Prostate gland (tissue), 2 donors: ENCODE measurements around the gene MAP3K7. TPM values are rescaled to one million over a fixed set of nuclear protein-coding genes. Genes with fewer than 3 reads are reported as not detected.

Experiments used
- DNase-seq: peaks from one replicate; pipeline ENCODE4 v3.0.0-alpha.2; 2019; ENCODE audit warnings: low spot score
- H3K27ac ChIP-seq, 2 donors: fragments of 200-600 bp; sonication (generic); 2 replicates each; pipeline ENCODE4 v1.5.1; 2017 to 2019
- H3K27me3 ChIP-seq: fragments of 200-600 bp; sonication (generic); replicated peaks from 2 replicates; pipeline ENCODE4 v1.5.1; 2019; ENCODE audit not compliant: insufficient read depth
- H3K36me3 ChIP-seq, 2 donors: fragments of 200-600 bp; sonication (generic); 1 replicate in 1 of 2; 2 replicates in 1 of 2; pipeline versions ENCODE4 v1.5.1 to v1.8.1; 2017 to 2019
- H3K4me1 ChIP-seq: fragments of 200-600 bp; sonication (generic); replicated peaks from 2 replicates; pipeline ENCODE4 v1.5.1; 2019
- H3K4me3 ChIP-seq, 2 donors: fragments of 200-600 bp; sonication (generic); 2 replicates each; pipeline ENCODE4 v1.5.1; 2017 to 2019
- H3K9me3 ChIP-seq: fragments of 200-600 bp; sonication (generic); 2 replicates; pipeline ENCODE4 v1.5.1; 2017
- CTCF ChIP-seq, 4 experiments: fragments of 200-600 bp in 2 of 4; fragments of 450-650 bp in 2 of 4; sonication (generic) in 2 of 4; IDR thresholded peaks; 1 replicate in 3 of 4; 2 replicates in 1 of 4; pipeline ENCODE4 v1.5.1; 2016 to 2019; ENCODE audit warnings: antibody characterized with exemption in 4 of 4, mild to moderate bottlenecking in 2 of 4, moderate library complexity in 2 of 4
- POLR2A ChIP-seq: fragments of 450-650 bp; IDR thresholded peaks from one replicate; pipeline ENCODE4 v1.6.1; 2016; ENCODE audit warnings: antibody characterized with exemption, mild to moderate bottlenecking
- POLR2AphosphoS5 ChIP-seq: sonication (generic); formaldehyde crosslinking; IDR thresholded peaks from one replicate; pipeline ENCODE4 v1.6.1; 2017; ENCODE audit warnings: antibody characterized with exemption
- WGBS: methylation state at CpG from one replicate; pipeline ENCODE4 v1.1.5; 2018; 5-methylcytosine and 5-hydroxymethylcytosine counted together
- intact Hi-C: fragments of 100-400 bp; cut with DNase I; formaldehyde crosslinking; loops from one replicate; pipeline ENCODE4 v1.14.2; 2022
- total RNA-seq, 2 donors: library from RNA; depleted of rRNA; stranded (reverse); fragments of >200 nt; gene quantifications; one replicate each; pipeline ENCODE4 v1.1.0, GENCODE V29; 2016

MAP3K7 gene
- total RNA-seq, 2 donors from 2014 or later = 22.2 to 31.0 TPM

- 96% methylated on average over 1 of the region's 1 CpG for WGBS
- TF ChIP-seq POLR2A (no peak), POLR2AphosphoS5 (no peak), CTCF (IDR thresholded peaks at IDR 0.05) (no peak)
- H3K36me3 ChIP-seq = no peaks in the 10 kb centered on the region
- H3K4me3 ChIP-seq = no peak overlapping the region
- no peaks in the 10 kb centered on the region for H3K9me3 ChIP-seq
- intact Hi-C loops = no loop called here
- no peak for DNase-seq
- H3K27me3 ChIP-seq = no peaks in the 10 kb centered on the region
- H3K27ac ChIP-seq = no peak overlapping the region
- no peaks in the 10 kb centered on the region for H3K4me1 ChIP-seq
Observed at GRCh38 chr6:90604546-90604945, 17.7 kb upstream of the MAP3K7 start.

- intact Hi-C loops = no loop called here
- Histone ChIP-seq H3K27me3 (peaks cover 2% of the 10 kb centered on the region), H3K4me1 (no peaks in the 10 kb centered on the region), H3K36me3 (no peaks in the 10 kb centered on the region), H3K27ac (no peak overlapping the region), H3K9me3 (no peaks in the 10 kb centered on the region), H3K4me3 (no peak overlapping the region)
- no peak for TF ChIP-seq POLR2AphosphoS5
- TF ChIP-seq POLR2A = no peak
- no peak for TF ChIP-seq CTCF (IDR thresholded peaks at IDR 0.05)
- no peak for DNase-seq
- WGBS = 77% methylated on average over 4 of the region's 4 CpGs
Observed at GRCh38 chr6:90599151-90599550, 12.3 kb upstream of the MAP3K7 start.

GRCh38 chr6:90598192-90598951 is 11.5 kb upstream of the MAP3K7 start:
- Histone ChIP-seq H3K9me3 (no peaks in the 10 kb centered on the region), H3K4me1 (no peaks in the 10 kb centered on the region), H3K27me3 (peaks cover 2% of the 10 kb centered on the region), H3K36me3 (no peaks in the 10 kb centered on the region), H3K4me3 (no peak overlapping the region), H3K27ac (no peak overlapping the region)
- intact Hi-C loops = no loop called here
- DNase-seq = no peak
- TF ChIP-seq CTCF (IDR thresholded peaks at IDR 0.05) = no peak
- no peak for TF ChIP-seq POLR2A
- TF ChIP-seq POLR2AphosphoS5 = no peak
- 90% methylated on average over 4 of the region's 4 CpGs for WGBS

- no peak for DNase-seq
- H3K9me3 ChIP-seq = no peaks in the 10 kb centered on the region
- H3K27me3 ChIP-seq = peaks cover 2% of the 10 kb centered on the region
- no peak overlapping the region for H3K4me3 ChIP-seq
- H3K36me3 ChIP-seq = no peaks in the 10 kb centered on the region
- 59% methylated on average over 5 of the region's 5 CpGs for WGBS
- H3K4me1 ChIP-seq = no peaks in the 10 kb centered on the region
- TF ChIP-seq CTCF (IDR thresholded peaks at IDR 0.05) (no peak), POLR2A (no peak), POLR2AphosphoS5 (no peak)
- intact Hi-C loops = no loop called here
- H3K27ac ChIP-seq = no peak overlapping the region
Observed at GRCh38 chr6:90596967-90597539, 10.2 kb upstream of the MAP3K7 start.

- WGBS = 67% methylated on average over 3 of the region's 3 CpGs
- no peak overlapping the region for H3K27ac ChIP-seq
- no peak for DNase-seq
- H3K36me3 ChIP-seq = no peaks in the 10 kb centered on the region
- TF ChIP-seq POLR2A = no peak
- no peak for TF ChIP-seq POLR2AphosphoS5
- TF ChIP-seq CTCF (IDR thresholded peaks at IDR 0.05) = no peak
- H3K4me1 ChIP-seq = no peaks in the 10 kb centered on the region
- intact Hi-C loops = no loop called here
- H3K9me3 ChIP-seq = no peaks in the 10 kb centered on the region
- no peak overlapping the region for H3K4me3 ChIP-seq
- H3K27me3 ChIP-seq = peaks cover 2% of the 10 kb centered on the region
Observed at GRCh38 chr6:90595854-90596253, 9.0 kb upstream of the MAP3K7 start.
